ENCODE results near the gene NAPG. TPM values are rescaled to one million over a fixed set of nuclear protein-coding genes. Genes with fewer than 3 reads are reported as not detected.
"Not testable (repeated sequence)": the region's sequence is repeated elsewhere in the genome, so short reads cannot be mapped to it uniquely, and the experiment has no call there.

The NAPG gene
- total RNA-seq, 1 experiment from 2014 or later: 54.0 TPM

DNA sequence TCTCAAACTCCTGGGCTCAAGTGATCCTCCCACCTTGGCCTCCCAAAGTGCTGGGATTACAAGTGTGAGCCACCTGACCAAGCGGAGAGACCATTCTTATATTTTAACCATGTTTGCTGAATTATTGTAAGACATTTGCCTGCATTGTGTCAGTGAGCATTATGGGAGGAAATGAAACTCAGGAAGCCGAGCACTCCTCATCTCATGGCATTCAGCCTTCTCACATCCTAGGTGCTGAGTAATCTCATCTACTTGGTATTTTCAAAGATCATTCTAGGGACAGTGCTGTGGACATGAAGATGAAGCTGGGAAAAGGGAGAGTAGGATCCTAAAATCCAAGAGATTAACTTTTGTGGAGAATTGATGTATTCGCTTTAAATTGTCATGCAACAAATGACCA, 66.1 kb downstream of the NAPG start:
- TF ChIP-seq CTCF (conservative IDR thresholded peaks at IDR 0.05; ENCODE audit: low read depth, low read length) (no peak), EZH2 (IDR thresholded peaks at IDR 0.05; ENCODE audit: borderline replicate concordance, low read depth, low read length, poor library complexity, severe bottlenecking) (no peak)
- Histone ChIP-seq H3K27ac (ENCODE audit: low read depth, low read length, poor library complexity, severe bottlenecking) (no peak overlapping the region), H3K27me3 (replicated peaks; ENCODE audit: insufficient read depth, low read depth, low read length, poor library complexity) (no peaks in the 10 kb centered on the region), H3K36me3 (ENCODE audit: insufficient read depth, low read length, poor library complexity, severe bottlenecking) (no peaks in the 10 kb centered on the region), H3K4me1 (ENCODE audit: insufficient read depth, low read length, poor library complexity, severe bottlenecking) (no peaks in the 10 kb centered on the region), H3K4me3 (ENCODE audit: low read depth, low read length, poor library complexity, severe bottlenecking) (no peak overlapping the region), H3K9me3 (ENCODE audit: low read depth, low read length, poor library complexity, severe bottlenecking) (no peaks in the 10 kb centered on the region)
- no TSS peak for BruUV-seq (replicated peaks)
- ChIA-PET POLR2A (ENCODE audit: low non-redundant PET) (no interaction called here), CTCF (no interaction called here)
- no peak for DNase-seq (ENCODE audit: low spot score)
- intact Hi-C loops (cut with micrococcal nuclease; ENCODE audit: unreplicated experiment): no loop called here

DNA sequence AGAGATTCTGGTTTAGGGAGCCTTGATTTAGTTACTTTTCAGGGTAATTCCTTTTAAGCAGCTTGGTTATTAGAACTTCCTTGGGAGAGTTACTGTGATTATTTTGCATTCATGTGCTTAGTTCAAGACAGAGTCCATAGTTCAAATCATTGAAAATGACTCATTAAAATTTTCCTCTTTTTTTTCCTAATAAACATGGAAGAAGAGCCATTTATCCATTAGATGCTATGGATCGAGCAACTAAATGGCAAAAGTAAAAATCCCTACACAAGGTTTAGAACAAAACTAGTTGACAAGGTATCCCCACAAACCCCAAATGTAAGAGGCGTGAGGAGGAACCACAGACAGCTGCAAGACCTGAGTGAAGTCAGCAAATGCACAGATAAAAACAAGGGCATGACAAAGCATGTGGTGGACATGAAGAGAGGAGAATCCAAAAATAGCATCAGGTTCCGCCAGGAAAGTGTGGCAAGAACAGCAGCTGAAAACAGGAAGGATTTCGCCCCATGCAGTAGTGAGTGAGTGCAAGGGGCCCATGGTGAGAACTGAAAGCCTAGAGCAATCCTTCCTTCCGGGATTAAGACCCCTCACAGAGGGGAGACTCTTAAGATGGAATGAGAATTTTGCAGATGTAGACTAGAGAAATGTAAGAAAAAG, 67.7 kb downstream of the NAPG start:
- DNase-seq (ENCODE audit: low spot score): peak; percentile 41
- H3K36me3 ChIP-seq (ENCODE audit: insufficient read depth, low read length, poor library complexity, severe bottlenecking); BruUV-seq (replicated peaks); POLR2A ChIA-PET (ENCODE audit: low non-redundant PET); H3K4me1 ChIP-seq (ENCODE audit: insufficient read depth, low read length, poor library complexity, severe bottlenecking); intact Hi-C loops (cut with micrococcal nuclease; ENCODE audit: unreplicated experiment); H3K4me3 ChIP-seq (ENCODE audit: low read depth, low read length, poor library complexity, severe bottlenecking); CTCF ChIA-PET; H3K27me3 ChIP-seq (replicated peaks; ENCODE audit: insufficient read depth, low read depth, low read length, poor library complexity); H3K27ac ChIP-seq (ENCODE audit: low read depth, low read length, poor library complexity, severe bottlenecking); H3K9me3 ChIP-seq (ENCODE audit: low read depth, low read length, poor library complexity, severe bottlenecking): not testable (repeated sequence)

GRCh38 chr18:10595917-10596316, 70.1 kb downstream of the NAPG start:
- H3K27ac ChIP-seq (ENCODE audit: low read depth, low read length, poor library complexity, severe bottlenecking); DNase-seq (ENCODE audit: low spot score); H3K27me3 ChIP-seq (replicated peaks; ENCODE audit: insufficient read depth, low read depth, low read length, poor library complexity); H3K4me1 ChIP-seq (ENCODE audit: insufficient read depth, low read length, poor library complexity, severe bottlenecking); BruUV-seq (replicated peaks); intact Hi-C loops (cut with micrococcal nuclease; ENCODE audit: unreplicated experiment); POLR2A ChIA-PET (ENCODE audit: low non-redundant PET); H3K9me3 ChIP-seq (ENCODE audit: low read depth, low read length, poor library complexity, severe bottlenecking); H3K4me3 ChIP-seq (ENCODE audit: low read depth, low read length, poor library complexity, severe bottlenecking); H3K36me3 ChIP-seq (ENCODE audit: insufficient read depth, low read length, poor library complexity, severe bottlenecking); CTCF ChIA-PET: not testable (repeated sequence)

DNA sequence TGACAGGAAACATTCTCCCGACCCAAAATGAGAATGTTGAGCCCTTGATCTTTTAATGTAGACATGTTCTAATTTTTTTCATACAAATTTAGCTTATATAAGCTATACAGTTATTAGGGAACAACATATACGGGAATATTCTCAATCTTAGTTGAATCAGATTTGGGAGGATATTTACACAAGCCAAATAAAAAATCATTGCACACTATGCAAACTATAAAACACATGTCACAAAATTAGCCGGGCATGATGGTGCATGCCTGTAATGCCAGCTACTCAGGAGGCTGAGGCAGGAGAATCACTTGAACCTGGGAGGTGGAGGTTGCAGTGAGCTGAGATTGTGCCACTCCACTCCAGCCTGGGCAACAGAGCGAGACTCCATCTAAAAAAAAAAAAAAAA, 71.9 kb downstream of the NAPG start:
- POLR2A ChIA-PET (ENCODE audit: low non-redundant PET); DNase-seq (ENCODE audit: low spot score); CTCF ChIA-PET; BruUV-seq (replicated peaks); intact Hi-C loops (cut with micrococcal nuclease; ENCODE audit: unreplicated experiment); H3K4me3 ChIP-seq (ENCODE audit: low read depth, low read length, poor library complexity, severe bottlenecking); H3K9me3 ChIP-seq (ENCODE audit: low read depth, low read length, poor library complexity, severe bottlenecking); H3K4me1 ChIP-seq (ENCODE audit: insufficient read depth, low read length, poor library complexity, severe bottlenecking); H3K27ac ChIP-seq (ENCODE audit: low read depth, low read length, poor library complexity, severe bottlenecking); H3K27me3 ChIP-seq (replicated peaks; ENCODE audit: insufficient read depth, low read depth, low read length, poor library complexity); H3K36me3 ChIP-seq (ENCODE audit: insufficient read depth, low read length, poor library complexity, severe bottlenecking): not testable (repeated sequence)

DNA sequence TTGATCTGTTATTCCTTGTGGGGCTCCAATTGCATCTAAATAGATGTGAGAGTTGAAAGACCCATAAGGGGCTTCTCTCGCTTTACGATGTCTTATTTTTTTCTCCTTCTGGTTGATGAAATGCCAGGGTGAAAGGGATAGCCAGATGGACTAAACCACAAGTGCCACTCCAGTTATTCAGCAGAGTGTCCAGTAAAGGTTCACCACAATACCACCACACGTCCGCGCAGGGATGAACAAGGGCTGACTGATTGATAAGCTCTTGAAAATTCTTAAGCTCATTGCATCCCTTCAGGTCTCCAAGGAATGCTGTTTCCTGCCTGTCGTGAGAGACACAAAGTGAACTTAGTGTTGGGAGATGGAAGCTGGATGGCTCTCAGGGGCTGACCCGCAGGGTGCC, 74.9 kb downstream of the NAPG start:
- BruUV-seq (replicated peaks); H3K4me1 ChIP-seq (ENCODE audit: insufficient read depth, low read length, poor library complexity, severe bottlenecking); H3K36me3 ChIP-seq (ENCODE audit: insufficient read depth, low read length, poor library complexity, severe bottlenecking); H3K4me3 ChIP-seq (ENCODE audit: low read depth, low read length, poor library complexity, severe bottlenecking); DNase-seq (ENCODE audit: low spot score); H3K27me3 ChIP-seq (replicated peaks; ENCODE audit: insufficient read depth, low read depth, low read length, poor library complexity); CTCF ChIA-PET; H3K9me3 ChIP-seq (ENCODE audit: low read depth, low read length, poor library complexity, severe bottlenecking); H3K27ac ChIP-seq (ENCODE audit: low read depth, low read length, poor library complexity, severe bottlenecking); POLR2A ChIA-PET (ENCODE audit: low non-redundant PET); intact Hi-C loops (cut with micrococcal nuclease; ENCODE audit: unreplicated experiment): not testable (repeated sequence)

Other genes starting within 250 kb of the NAPG start
- 333 and 355 TPM in 2 replicates for gene APCDD1, start 71.4 kb upstream of the NAPG start, total RNA-seq (2021)